Measurements from ENCODE around the gene ZNF630. TPM values are rescaled to one million over a fixed set of nuclear protein-coding genes. Genes with fewer than 3 reads are reported as not detected.
"Not testable (repeated sequence)": the region's sequence is repeated elsewhere in the genome, so short reads cannot be mapped to it uniquely, and the experiment has no call there.

Gene ZNF630
- total RNA-seq, 1 donor from 2014 or later = 3.1 TPM

GRCh38 chrX:48059296-48059639, 12.2 kb downstream of the ZNF630 start:
- TF ChIP-seq CTCF (conservative IDR thresholded peaks at IDR 0.05; ENCODE audit: low read depth, low read length) = no peak
- no peak overlapping the region for H3K4me3 ChIP-seq (ENCODE audit: low read depth, low read length)
- no peak for DNase-seq (ENCODE audit: low read depth)

- TF ChIP-seq CTCF (conservative IDR thresholded peaks at IDR 0.05; ENCODE audit: low read depth, low read length) = no peak
- H3K4me3 ChIP-seq (ENCODE audit: low read depth, low read length) = no peak overlapping the region
- DNase-seq (ENCODE audit: low read depth) = no peak
These were observed 12.7 kb downstream of the ZNF630 start for GRCh38 chrX:48058621-48059295.

GRCh38 chrX:48046846-48047245, 24.6 kb downstream of the ZNF630 start:
- no peak overlapping the region for H3K4me3 ChIP-seq (ENCODE audit: low read depth, low read length)
- no peak for DNase-seq (ENCODE audit: low read depth)
- TF ChIP-seq CTCF (conservative IDR thresholded peaks at IDR 0.05; ENCODE audit: low read depth, low read length) = no peak

- no peak for DNase-seq (ENCODE audit: low read depth)
- no peak overlapping the region for H3K4me3 ChIP-seq (ENCODE audit: low read depth, low read length)
- no peak for TF ChIP-seq CTCF (conservative IDR thresholded peaks at IDR 0.05; ENCODE audit: low read depth, low read length)
These were observed 25.8 kb downstream of the ZNF630 start for GRCh38 chrX:48045410-48046311.

- no peak for TF ChIP-seq CTCF (conservative IDR thresholded peaks at IDR 0.05; ENCODE audit: low read depth, low read length)
- H3K4me3 ChIP-seq (ENCODE audit: low read depth, low read length) = no peak overlapping the region
- no peak for DNase-seq (ENCODE audit: low read depth)
These were observed 28.4 kb downstream of the ZNF630 start for GRCh38 chrX:48043056-48043455.

- no peak for TF ChIP-seq CTCF (conservative IDR thresholded peaks at IDR 0.05; ENCODE audit: low read depth, low read length)
- DNase-seq (ENCODE audit: low read depth) = no peak
These were observed 35.5 kb downstream of the ZNF630 start for GRCh38 chrX:48035891-48036290.

GRCh38 chrX:48030641-48031173, 40.7 kb downstream of the ZNF630 start:
- not testable (repeated sequence) for H3K4me3 ChIP-seq (ENCODE audit: low read depth, low read length); DNase-seq (ENCODE audit: low read depth)

More at GRCh38 chrX:48035891-48036290, 35.5 kb downstream of the ZNF630 start:
- no peak overlapping the region for H3K4me3 ChIP-seq (ENCODE audit: low read depth, low read length)
